ENCODE results near the gene TOX2.

Gene TOX2

DNA sequence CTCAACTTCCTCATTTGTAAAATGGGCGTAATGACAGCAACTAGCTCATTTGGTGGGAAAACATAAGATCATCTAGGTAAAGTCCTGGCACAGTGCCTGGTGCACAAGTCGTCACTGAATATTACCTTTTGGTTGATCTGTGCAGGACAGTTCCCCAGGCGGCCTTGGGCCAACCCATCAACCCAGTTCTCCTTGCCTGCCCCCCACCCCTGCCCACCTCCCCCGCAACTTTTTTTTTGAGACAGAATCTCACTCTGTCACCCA, 173.1 kb downstream of the TOX2 start:
- Histone ChIP-seq H2AFZ (ENCODE audit: low read depth, low read length) (no peak overlapping the region), H3K27ac (ENCODE audit: low read length) (no peak overlapping the region), H3K4me1 (ENCODE audit: low read length) (peaks cover 16% of the 10 kb centered on the region), H3K79me2 (ENCODE audit: low read length) (no peaks in the 10 kb centered on the region), H3K4me3 (ENCODE audit: low read length) (no peak overlapping the region), H3K9ac (ENCODE audit: low read length) (no peak overlapping the region), H4K20me1 (ENCODE audit: insufficient read depth, low read length) (no peaks in the 10 kb centered on the region), H3K4me2 (ENCODE audit: low read length) (no peak overlapping the region), H3K9me3 (ENCODE audit: insufficient read depth, low read length) (no peaks in the 10 kb centered on the region), H3K27me3 (ENCODE audit: low read depth, low read length) (no peaks in the 10 kb centered on the region), H3K36me3 (replicated peaks; ENCODE audit: low read depth, low read length) (no peaks in the 10 kb centered on the region)
- TF ChIP-seq, protein P1, sequence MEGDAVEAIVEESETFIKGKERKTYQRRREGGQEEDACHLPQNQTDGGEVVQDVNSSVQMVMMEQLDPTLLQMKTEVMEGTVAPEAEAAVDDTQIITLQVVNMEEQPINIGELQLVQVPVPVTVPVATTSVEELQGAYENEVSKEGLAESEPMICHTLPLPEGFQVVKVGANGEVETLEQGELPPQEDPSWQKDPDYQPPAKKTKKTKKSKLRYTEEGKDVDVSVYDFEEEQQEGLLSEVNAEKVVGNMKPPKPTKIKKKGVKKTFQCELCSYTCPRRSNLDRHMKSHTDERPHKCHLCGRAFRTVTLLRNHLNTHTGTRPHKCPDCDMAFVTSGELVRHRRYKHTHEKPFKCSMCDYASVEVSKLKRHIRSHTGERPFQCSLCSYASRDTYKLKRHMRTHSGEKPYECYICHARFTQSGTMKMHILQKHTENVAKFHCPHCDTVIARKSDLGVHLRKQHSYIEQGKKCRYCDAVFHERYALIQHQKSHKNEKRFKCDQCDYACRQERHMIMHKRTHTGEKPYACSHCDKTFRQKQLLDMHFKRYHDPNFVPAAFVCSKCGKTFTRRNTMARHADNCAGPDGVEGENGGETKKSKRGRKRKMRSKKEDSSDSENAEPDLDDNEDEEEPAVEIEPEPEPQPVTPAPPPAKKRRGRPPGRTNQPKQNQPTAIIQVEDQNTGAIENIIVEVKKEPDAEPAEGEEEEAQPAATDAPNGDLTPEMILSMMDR (IDR thresholded peaks at IDR 0.05; ENCODE audit: low read depth, low read length): no peak
- no peak for TF ChIP-seq EZH2phosphoT487 (IDR thresholded peaks at IDR 0.05; ENCODE audit: low read depth)

DNA sequence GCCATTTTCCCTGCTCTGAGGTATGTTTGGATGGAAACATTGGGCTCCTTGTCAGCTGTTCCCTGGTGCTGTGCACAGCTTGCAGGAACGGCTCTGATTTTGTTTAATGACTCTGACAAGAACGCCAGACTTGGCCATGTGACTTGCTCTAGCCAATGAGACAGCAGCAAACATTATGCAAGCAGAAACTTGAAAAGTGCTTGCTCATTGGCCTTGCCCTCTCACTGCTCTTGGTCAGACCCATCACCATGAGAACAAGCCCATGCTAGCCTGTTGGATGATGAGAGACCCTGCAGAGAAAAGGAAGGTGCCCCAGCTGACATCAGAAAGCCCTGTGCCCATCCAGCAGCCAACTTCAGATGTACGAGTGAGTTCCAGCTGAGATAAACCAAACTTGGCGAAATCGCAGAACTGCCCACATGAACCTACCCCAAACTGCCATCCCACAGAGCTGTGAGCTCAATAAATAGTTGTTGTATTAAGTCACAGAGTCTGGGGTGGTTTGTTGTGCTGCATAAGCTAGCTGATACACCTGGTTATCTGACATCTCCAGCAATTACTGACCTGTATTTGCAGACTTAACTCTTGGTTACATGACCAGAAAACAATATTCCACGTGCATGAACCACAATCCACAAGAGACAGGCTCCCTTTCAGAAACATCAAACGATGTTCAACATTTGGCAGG, 175.5 kb downstream of the TOX2 start:
- Histone ChIP-seq H3K9ac (ENCODE audit: low read length) (peak overlapping the region; percentile 24; the same call in 1 of the 2 replicates), H3K4me1 (ENCODE audit: low read length) (peaks cover 17% of the 10 kb centered on the region), H3K27ac (ENCODE audit: low read length) (no peak overlapping the region), H3K27me3 (ENCODE audit: low read depth, low read length) (no peaks in the 10 kb centered on the region), H3K79me2 (ENCODE audit: low read length) (no peaks in the 10 kb centered on the region), H3K9me3 (ENCODE audit: insufficient read depth, low read length) (no peaks in the 10 kb centered on the region), H2AFZ (ENCODE audit: low read depth, low read length) (peak overlapping the region; percentile 73), H3K4me2 (ENCODE audit: low read length) (peak overlapping the region; percentile 61), H4K20me1 (ENCODE audit: insufficient read depth, low read length) (no peaks in the 10 kb centered on the region), H3K36me3 (replicated peaks; ENCODE audit: low read depth, low read length) (no peaks in the 10 kb centered on the region), H3K4me3 (ENCODE audit: low read length) (peak overlapping the region; percentile 62)
- TF ChIP-seq, protein P1 (IDR thresholded peaks at IDR 0.05; ENCODE audit: low read depth, low read length): no peak
- TF ChIP-seq EZH2phosphoT487 (IDR thresholded peaks at IDR 0.05; ENCODE audit: low read depth): no peak

DNA sequence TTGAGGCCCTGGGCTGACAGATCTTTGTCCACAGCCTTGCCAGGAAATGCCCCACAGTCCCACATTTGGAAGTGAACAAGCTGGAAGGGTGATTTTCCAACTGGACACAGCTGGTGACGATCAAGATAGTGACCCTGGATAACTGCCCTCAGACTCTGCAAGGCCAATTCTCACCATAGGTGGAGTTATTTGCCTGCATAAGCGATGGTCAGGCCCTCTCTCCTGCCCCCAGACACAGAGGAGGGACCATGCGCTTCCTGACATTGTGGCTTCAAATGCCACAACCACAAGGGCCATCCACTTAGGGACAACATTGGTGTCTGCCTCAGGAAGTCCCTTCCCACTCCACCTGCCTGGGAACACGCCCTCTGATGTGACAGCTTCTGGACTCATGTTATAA, 176.4 kb downstream of the TOX2 start:
- H3K36me3 ChIP-seq (replicated peaks; ENCODE audit: low read depth, low read length): no peaks in the 10 kb centered on the region
- H3K9me3 ChIP-seq (ENCODE audit: insufficient read depth, low read length): no peaks in the 10 kb centered on the region
- H4K20me1 ChIP-seq (ENCODE audit: insufficient read depth, low read length): no peaks in the 10 kb centered on the region
- no peak overlapping the region for H3K4me2 ChIP-seq (ENCODE audit: low read length)
- H3K27ac ChIP-seq (ENCODE audit: low read length): no peak overlapping the region
- peaks cover 17% of the 10 kb centered on the region for H3K4me1 ChIP-seq (ENCODE audit: low read length)
- no peaks in the 10 kb centered on the region for H3K27me3 ChIP-seq (ENCODE audit: low read depth, low read length)
- H3K79me2 ChIP-seq (ENCODE audit: low read length): no peaks in the 10 kb centered on the region
- no peak overlapping the region for H3K9ac ChIP-seq (ENCODE audit: low read length)
- TF ChIP-seq, protein P1 (IDR thresholded peaks at IDR 0.05; ENCODE audit: low read depth, low read length): no peak
- no peak for TF ChIP-seq EZH2phosphoT487 (IDR thresholded peaks at IDR 0.05; ENCODE audit: low read depth)
- no peak overlapping the region for H2AFZ ChIP-seq (ENCODE audit: low read depth, low read length)
- H3K4me3 ChIP-seq (ENCODE audit: low read length): no peak overlapping the region

DNA sequence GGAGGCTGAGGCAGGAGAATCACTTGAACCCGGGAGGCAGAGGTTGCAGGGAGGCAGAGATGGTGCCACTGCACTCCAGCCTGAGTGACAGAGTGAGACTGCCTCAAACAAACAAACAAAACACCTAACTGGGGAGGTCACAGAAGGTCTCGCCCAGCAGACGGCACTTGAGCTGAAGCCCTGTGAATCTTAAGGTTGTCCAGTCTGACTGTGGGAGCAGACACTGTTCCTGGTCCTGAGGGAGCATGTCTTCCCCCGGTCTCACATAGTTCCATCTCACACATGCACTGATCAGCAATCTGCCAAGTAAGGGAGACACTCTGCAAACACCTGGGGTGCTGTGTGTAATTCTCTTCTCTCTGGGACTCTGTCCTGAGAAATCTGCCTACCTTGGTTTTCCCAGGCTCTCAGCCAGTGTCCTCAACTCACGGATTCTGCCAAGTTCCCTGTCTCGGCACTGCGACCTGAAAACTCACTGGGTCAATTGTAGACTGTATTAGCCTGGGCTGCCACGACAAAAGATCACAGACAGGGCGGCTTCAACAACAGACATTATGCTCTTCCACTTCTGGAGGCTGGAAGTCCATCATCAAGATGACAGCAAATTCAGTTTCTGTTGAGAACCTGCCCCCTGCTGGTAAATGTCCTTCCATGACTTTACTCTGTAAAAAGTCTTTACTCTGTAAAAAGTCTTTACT, 178.0 kb downstream of the TOX2 start:
- Histone ChIP-seq H4K20me1 (ENCODE audit: insufficient read depth, low read length) (no peaks in the 10 kb centered on the region), H3K27me3 (ENCODE audit: low read depth, low read length) (no peaks in the 10 kb centered on the region), H3K9ac (ENCODE audit: low read length) (no peak overlapping the region), H2AFZ (ENCODE audit: low read depth, low read length) (peak overlapping the region; percentile 87), H3K27ac (ENCODE audit: low read length) (no peak overlapping the region), H3K36me3 (replicated peaks; ENCODE audit: low read depth, low read length) (no peaks in the 10 kb centered on the region), H3K4me3 (ENCODE audit: low read length) (peak overlapping the region; percentile 29), H3K4me2 (ENCODE audit: low read length) (peak overlapping the region; percentile 54), H3K79me2 (ENCODE audit: low read length) (no peaks in the 10 kb centered on the region), H3K9me3 (ENCODE audit: insufficient read depth, low read length) (no peaks in the 10 kb centered on the region), H3K4me1 (ENCODE audit: low read length) (peaks cover 17% of the 10 kb centered on the region)
- TF ChIP-seq EZH2phosphoT487 (IDR thresholded peaks at IDR 0.05; ENCODE audit: low read depth): no peak
- TF ChIP-seq, protein P1 (IDR thresholded peaks at IDR 0.05; ENCODE audit: low read depth, low read length): peak; percentile 96
